HG03060 (cell line): Measurements from ENCODE around the gene NMRK1.
A peak's percentile ranks its signal among the peaks of the same experiment; 100 is the strongest.

ENCODE experiments used
- ATAC-seq: cut with Tn5 transposase; IDR thresholded peaks from one replicate; pipeline ENCODE4 v1.9.1; 2021; ENCODE audit warnings: low read depth, moderate number of reproducible peaks; ENCODE audit not compliant: unreplicated experiment

The NMRK1 gene

DNA sequence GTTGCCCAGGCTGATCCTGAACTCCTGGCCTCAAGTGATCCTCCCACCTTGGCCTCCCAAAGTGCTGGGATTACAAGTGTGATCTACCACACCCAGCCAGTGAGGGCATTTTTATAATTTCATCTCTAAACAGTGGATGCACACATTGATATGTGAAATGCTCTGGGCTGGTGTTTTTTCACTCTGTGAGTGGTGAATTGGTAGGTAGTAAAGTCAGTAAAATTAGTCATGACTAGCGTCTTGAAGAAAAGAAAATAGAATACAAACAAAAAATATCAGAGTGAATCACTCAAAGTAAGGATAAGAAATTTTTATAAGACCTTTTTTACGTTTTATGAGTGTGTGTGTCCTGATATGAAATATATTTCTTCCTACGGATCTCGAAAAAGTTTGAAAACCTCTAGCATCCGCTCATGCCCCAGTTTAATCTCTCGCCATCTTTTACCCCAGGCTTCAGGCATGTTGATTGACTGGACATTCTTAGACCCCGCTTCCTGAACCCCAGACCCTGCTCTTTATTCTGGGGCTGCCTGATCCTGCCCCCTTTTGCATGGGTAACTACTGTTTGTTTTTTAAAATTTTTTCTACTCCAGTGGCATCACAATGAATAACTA lies 14.3 kb upstream of the NMRK1 start:
- ATAC-seq = no peak

- no peak for ATAC-seq
These were observed 13.1 kb upstream of the NMRK1 start for GRCh38 chr9:75101004-75101588.

GRCh38 chr9:75096796-75097195 lies 8.8 kb upstream of the NMRK1 start:
- no peak for ATAC-seq

- no peak for ATAC-seq
These were observed 4.8 kb upstream of the NMRK1 start for GRCh38 chr9:75092766-75093165.

GRCh38 chr9:75090579-75090978 lies 2.6 kb upstream of the NMRK1 start:
- ATAC-seq = no peak

- ATAC-seq = no peak
These were observed 1.4 kb upstream of the NMRK1 start for GRCh38 chr9:75089373-75089766.

DNA sequence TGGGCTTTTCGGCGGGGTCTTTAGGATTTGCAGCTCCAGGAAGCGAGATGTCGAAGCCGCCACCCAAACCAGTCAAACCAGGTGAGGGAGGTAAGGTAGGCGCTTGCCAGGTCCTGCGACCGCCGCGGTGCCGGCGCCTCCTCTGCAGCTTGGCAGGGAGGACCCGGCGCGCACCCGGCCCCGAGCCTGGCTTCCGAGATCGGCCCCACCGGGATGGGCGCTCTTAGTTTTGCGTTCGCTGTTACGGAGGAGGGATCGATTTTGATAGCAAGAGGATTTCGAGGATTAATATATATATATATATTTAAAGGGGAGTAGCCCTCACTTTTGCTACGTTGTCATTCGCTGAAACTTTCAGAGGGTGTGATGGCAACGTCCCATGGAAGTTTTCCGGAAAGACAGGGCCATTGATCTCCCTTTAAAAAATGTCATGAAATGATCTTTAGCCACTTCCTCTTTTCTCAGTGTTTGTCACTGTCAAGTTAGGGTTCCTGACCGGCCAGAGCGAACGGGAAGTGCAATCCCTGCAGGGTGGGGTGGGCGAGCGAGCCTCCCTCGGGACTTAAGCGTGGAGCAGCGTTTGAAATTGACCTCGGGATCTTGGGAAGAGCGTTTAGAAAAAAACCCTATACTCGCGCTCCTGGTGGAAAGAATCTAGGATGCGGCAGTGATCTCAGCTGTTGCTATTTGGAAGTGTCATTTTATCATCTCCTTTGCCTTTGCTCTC lies 854 bp upstream of the NMRK1 start:
- peak; percentile 28 for ATAC-seq

- peak; percentile 26 for ATAC-seq
These were observed 599 bp downstream of the NMRK1 start for GRCh38 chr9:75087289-75087823.

DNA sequence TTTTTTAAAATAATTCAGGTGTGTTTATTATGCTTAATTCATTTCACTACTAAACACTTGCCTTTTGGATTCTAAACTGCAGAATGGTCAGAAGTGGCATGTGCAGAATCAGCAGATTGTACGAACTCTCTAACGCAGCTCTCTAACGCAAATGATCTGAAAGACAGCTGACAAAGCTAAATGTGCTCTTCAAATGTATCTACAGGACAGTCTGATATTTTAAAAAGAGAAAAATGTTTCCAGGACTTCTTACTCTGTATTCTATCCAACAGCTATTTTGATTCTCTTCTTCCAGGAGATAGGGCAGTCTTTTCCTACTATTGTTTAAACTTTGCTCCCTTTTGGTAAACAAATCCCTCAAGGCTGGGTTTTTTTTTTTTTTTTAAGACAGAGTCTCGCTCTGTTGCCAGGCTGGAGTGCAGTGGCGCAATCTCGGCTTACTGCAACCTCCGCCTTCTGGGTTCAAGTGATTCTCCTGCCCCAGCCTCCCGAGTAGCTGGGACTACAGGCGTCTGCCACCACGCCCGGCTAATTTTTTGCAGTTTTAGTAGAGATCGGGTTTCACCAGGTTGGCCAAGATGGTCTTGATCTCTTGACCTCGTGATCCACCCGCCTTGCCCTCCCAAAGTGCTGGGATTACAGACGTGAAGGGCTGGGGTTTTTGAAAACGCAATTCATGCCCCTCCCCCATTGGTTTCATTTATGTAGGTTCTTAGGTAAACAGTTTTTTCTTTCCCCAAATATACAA lies 1.2 kb downstream of the NMRK1 start:
- no peak for ATAC-seq

- ATAC-seq = no peak
These were observed 2.3 kb downstream of the NMRK1 start for GRCh38 chr9:75085640-75086039.

DNA sequence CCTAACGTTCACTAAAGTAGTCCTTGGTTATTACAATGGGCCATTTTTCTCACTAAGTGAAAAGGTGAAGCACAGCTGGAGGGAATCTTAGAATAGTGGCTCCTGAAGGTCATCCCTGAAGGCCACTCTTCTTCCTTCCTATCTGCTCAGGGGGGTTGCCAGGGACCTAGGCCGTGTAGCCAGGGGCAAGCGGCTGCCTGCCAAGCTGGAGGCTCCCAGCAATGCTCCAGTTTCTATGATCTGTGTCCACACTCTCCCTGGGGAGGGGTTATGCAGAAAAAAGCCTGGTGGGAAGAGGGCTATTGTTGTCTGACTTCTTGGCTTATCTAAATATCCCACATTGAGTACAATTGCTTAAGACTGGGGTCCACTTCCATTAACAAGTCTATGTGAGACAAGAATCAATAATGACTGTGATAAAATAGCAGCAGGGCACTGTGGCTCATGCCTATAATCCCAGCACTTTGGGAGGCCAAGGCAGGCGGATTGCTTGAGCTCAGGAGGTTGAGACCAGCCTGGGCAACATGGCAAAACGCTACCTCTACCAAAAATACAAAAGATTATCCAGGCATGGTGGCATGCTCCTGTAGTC lies 3.8 kb downstream of the NMRK1 start:
- no peak for ATAC-seq

- ATAC-seq = no peak
These were observed 4.6 kb downstream of the NMRK1 start for GRCh38 chr9:75083188-75083970.

- no peak for ATAC-seq
These were observed 6.3 kb downstream of the NMRK1 start for GRCh38 chr9:75081632-75082031.

DNA sequence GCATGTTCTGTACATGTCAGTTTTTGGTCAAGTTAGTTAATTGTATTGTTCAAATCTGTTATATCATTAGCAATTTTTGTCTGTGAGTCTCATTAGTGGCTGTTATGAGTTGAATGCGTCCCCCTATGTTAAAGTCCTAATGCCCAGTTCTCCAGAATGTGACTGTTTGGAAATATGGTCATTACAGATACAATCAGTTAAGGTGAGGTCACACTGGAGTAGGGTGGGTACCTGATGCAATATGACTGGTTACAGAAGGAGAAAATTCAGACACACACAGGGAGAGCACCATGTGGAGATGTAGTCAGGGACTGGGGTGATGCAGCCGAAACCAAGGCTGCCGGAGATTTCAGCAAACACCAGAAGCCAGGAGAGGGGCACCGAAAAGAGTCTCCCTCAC lies 15.1 kb downstream of the NMRK1 start:
- no peak for ATAC-seq

- peak; percentile 50 for ATAC-seq
These were observed 16.3 kb downstream of the NMRK1 start for GRCh38 chr9:75071530-75072122.

- no peak for ATAC-seq
These were observed 18.8 kb downstream of the NMRK1 start for GRCh38 chr9:75069171-75069570.

GRCh38 chr9:75067894-75068293 lies 20.1 kb downstream of the NMRK1 start:
- ATAC-seq = no peak

DNA sequence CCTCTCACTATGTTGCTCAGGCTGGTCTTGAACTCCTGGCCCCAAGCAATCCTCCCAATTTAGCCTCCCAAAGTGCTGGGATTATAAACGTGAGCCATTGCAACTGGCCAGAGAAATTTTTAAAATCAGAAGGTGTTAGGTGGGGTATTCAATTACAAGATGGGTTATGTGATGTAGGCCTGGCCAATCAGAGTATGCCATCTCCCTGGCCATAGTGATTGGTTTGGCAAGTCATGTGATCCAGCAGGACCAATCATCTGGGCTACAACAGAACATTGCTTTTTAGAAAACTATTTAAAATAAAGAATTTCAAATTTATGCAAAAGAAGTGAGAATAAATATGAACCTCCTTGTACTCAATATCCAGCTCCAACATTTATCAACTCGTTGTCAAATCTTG lies 22.4 kb downstream of the NMRK1 start:
- ATAC-seq = no peak

- ATAC-seq = no peak
These were observed 23.5 kb downstream of the NMRK1 start for GRCh38 chr9:75064307-75065025.
